ENCODE results near the gene PDE2A.
"Not testable (repeated sequence)": the region's sequence is repeated elsewhere in the genome, so short reads cannot be mapped to it uniquely, and the experiment has no call there.

The PDE2A gene

DNA sequence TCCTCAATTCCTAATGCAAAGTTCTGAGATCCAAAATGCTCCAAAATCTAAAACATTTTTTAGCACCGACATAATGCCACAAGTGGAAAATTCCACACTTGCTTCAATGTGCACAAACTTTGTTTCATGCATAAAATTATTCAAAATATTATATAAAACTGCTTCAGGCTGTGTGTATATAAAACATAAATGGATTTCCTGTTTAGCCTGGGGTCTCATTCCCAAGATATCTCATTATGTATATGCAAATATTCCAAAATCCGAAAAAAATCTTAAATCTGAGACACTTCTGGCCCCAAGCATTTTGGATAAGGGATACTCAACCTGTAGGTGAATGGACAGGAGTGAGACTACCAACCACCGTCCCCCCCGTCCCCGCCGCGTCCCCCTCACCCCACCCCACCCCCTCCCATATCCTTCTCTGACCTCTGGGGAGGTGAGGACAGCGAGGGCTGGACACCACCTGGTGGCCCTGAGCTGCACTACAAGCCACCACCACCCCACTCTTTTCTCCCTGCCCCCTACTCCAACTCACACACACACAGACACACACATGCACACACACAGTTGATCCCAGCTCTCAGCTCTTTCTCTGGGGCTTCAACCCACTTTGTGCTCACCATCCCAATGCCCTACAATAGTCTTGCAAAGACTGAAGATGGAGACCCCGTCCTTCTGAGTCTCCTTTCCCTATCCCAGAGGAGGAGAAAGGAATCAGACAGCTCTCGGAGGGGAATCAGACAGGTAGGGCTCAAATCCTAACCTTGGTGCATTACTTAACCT lies 101.0 kb downstream of the PDE2A start:
- no peak overlapping the region for H3K4me3 ChIP-seq (ENCODE audit: low read depth, low read length)
- no peaks in the 10 kb centered on the region for H3K27me3 ChIP-seq (ENCODE audit: control insufficient read depth, insufficient read depth, low read length)
- H3K36me3 ChIP-seq (ENCODE audit: control insufficient read depth, insufficient read depth, low read length), result no peaks in the 10 kb centered on the region
- H3K9me3 ChIP-seq (ENCODE audit: control insufficient read depth, insufficient read depth, low read depth, low read length), result no peaks in the 10 kb centered on the region
- H3K4me1 ChIP-seq (ENCODE audit: control insufficient read depth, insufficient read depth, low read length), result peaks cover 12% of the 10 kb centered on the region; the same call in 1 of the 2 replicates
- no peak overlapping the region; the same call in 1 of the 2 replicates for H3K27ac ChIP-seq (ENCODE audit: low read depth, low read length)
- H3K9ac ChIP-seq (ENCODE audit: low read length), result no peak overlapping the region

DNA sequence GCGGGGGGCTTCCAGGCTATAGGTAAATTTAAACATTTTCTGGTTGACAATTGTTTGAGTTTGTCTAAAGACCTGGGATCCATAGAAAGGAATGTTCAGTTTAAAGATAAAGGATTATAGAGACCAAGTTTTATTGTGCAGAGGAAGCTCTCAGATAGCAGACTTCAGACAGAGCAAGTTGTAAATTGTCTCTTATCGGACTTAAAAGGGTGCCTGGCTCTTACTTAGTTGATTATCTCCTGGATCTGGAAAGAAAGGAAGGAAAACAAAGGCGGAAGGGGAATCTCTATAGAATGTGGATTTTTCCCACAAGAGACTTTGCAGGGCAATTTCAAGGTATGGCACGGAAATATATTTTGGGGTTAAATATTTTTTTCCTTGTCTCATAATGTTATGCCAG lies 101.7 kb downstream of the PDE2A start:
- not testable (repeated sequence) for H3K9me3 ChIP-seq (ENCODE audit: control insufficient read depth, insufficient read depth, low read depth, low read length)

DNA sequence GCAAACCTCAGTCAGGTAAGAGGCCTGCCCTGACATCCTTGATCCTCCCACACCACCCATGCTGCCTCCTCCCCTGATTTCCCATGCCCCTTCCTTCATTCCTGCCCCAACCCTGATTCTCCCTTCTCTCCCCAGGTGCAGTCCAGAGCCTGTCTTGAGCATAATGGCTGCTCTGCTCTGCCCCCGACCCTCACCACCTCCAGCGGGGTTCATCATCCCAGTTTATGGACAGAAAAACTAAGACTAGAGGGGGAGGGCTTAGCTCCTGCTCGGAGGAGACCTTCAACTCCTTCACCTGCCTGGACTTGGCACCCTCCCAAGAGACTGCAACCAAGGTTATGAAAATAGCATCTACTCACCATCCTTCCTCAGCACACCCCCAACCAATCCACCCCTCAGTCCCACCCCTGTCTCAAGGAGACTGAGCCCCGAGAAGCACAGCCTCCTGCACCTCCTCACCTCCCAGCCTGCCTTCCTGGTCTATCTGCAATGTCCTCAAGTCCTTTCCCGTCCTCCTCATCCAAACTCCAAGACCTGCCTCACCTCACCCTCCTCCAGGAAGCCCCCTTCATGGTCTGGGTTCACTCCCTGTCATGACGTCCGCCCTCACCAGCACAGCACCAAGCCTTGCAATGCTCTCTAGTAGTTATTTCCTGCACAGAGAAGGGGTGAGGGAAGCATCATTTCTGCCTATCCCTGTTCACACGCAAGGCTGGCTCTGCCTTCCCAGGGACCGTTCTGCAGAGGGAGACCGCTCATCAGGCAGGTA lies 103.1 kb downstream of the PDE2A start:
- Histone ChIP-seq H3K36me3 (ENCODE audit: control insufficient read depth, insufficient read depth, low read length) (no peaks in the 10 kb centered on the region), H3K9me3 (ENCODE audit: control insufficient read depth, insufficient read depth, low read depth, low read length) (no peaks in the 10 kb centered on the region), H3K27ac (ENCODE audit: low read depth, low read length) (no peak overlapping the region), H3K4me1 (ENCODE audit: control insufficient read depth, insufficient read depth, low read length) (peaks cover 12% of the 10 kb centered on the region; the same call in 1 of the 2 replicates), H3K9ac (ENCODE audit: low read length) (no peak overlapping the region), H3K4me3 (ENCODE audit: low read depth, low read length) (no peak overlapping the region), H3K27me3 (ENCODE audit: control insufficient read depth, insufficient read depth, low read length) (no peaks in the 10 kb centered on the region)

More for the DNA sequence above, 101.7 kb downstream of the PDE2A start:
- not testable (repeated sequence) for H3K27me3 ChIP-seq (ENCODE audit: control insufficient read depth, insufficient read depth, low read length); H3K4me3 ChIP-seq (ENCODE audit: low read depth, low read length); H3K9ac ChIP-seq (ENCODE audit: low read length); H3K36me3 ChIP-seq (ENCODE audit: control insufficient read depth, insufficient read depth, low read length); H3K27ac ChIP-seq (ENCODE audit: low read depth, low read length)
- H3K4me1 ChIP-seq (ENCODE audit: control insufficient read depth, insufficient read depth, low read length), result peaks cover 12% of the 10 kb centered on the region; the same call in 1 of the 2 replicates

DNA sequence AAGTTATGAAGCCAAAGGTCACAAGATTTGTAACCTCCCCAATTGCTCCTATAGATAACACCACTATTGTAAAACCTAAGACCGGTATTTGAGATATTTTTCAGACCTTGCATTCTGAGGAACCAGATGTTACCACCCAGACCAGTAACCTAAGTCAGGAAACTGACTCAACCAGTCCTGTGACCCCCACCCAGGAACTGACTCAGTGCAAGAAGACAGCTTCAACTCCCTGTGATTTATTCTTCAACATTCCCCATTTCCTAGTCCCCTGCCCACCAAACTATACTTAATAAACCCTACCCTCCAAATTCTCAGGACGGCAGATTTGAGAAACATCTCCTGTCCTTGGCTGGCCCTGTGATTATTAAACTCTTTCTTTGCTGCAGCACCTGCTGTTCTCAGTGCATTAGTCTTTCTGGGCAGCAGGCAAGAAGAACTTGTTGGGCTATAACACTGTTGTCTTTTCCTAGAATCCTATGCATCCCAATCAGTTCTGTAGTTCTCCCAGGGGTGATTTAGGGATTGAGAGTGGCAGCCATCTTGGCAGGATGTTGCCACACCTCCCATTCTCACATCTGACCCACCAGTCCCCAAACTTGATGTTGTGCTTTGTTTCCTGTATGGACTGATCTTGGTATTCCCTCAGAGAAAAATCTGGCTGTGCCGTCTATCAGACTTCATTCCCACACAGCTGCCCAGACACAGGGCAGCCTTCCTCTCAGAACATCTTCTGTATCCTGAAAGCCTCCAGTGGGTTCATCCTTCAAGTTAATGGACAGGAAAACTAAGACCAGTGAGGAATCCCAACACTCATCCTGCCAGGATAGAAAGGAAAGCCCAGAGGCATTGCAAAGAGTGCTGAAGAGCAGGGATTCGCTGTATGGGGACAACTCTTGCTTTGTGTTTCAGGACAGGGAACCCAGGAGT lies 104.0 kb downstream of the PDE2A start:
- Histone ChIP-seq H3K4me1 (ENCODE audit: control insufficient read depth, insufficient read depth, low read length) (peaks cover 11% of the 10 kb centered on the region; the same call in 1 of the 2 replicates), H3K4me3 (ENCODE audit: low read depth, low read length) (no peak overlapping the region), H3K9me3 (ENCODE audit: control insufficient read depth, insufficient read depth, low read depth, low read length) (no peaks in the 10 kb centered on the region), H3K27me3 (ENCODE audit: control insufficient read depth, insufficient read depth, low read length) (no peaks in the 10 kb centered on the region), H3K9ac (ENCODE audit: low read length) (no peak overlapping the region), H3K27ac (ENCODE audit: low read depth, low read length) (no peak overlapping the region), H3K36me3 (ENCODE audit: control insufficient read depth, insufficient read depth, low read length) (no peaks in the 10 kb centered on the region)

DNA sequence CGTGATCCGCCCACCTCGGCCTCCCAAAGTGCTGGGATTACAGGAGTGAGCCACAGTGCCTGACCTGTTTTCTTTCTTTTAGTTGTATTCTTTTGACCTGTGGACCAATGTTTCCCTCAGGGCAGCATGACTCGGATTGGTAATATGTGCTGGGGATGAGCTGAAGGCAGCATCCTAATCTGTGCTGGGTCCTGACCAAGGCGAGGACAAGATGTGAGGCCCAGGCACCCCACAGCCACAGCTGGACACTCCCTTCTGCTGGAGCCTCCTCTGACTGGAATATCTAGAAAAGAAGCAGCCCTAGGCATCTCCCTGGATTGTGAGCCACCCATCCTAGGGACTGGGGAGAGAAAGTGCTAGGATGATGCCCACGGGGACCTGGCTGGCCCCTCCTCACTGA lies 105.4 kb downstream of the PDE2A start:
- no peaks in the 10 kb centered on the region for H3K27me3 ChIP-seq (ENCODE audit: control insufficient read depth, insufficient read depth, low read length)
- no peak overlapping the region for H3K27ac ChIP-seq (ENCODE audit: low read depth, low read length)
- H3K4me1 ChIP-seq (ENCODE audit: control insufficient read depth, insufficient read depth, low read length), result peaks cover 4% of the 10 kb centered on the region; the same call in 1 of the 2 replicates
- no peak overlapping the region for H3K9ac ChIP-seq (ENCODE audit: low read length)
- H3K36me3 ChIP-seq (ENCODE audit: control insufficient read depth, insufficient read depth, low read length), result no peaks in the 10 kb centered on the region
- H3K9me3 ChIP-seq (ENCODE audit: control insufficient read depth, insufficient read depth, low read depth, low read length), result no peaks in the 10 kb centered on the region
- H3K4me3 ChIP-seq (ENCODE audit: low read depth, low read length), result no peak overlapping the region

DNA sequence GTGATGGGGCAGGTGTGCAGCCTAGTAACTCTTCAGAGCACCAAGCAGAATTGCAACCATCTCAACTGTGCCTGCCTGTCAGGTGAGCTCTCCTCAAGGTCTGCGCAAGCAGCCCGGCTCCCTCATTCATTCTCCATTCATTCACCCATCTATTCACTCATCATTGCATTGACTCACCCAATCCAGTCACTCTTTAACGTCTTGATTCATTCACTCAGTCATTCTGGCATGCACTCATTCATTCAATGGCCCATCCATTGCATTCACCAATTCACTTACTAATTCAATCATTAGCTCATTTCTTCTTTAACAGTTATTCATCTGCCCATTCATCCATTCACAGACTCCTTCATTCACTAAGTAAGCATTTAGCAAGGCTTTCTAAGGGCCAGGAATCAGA lies 111.8 kb downstream of the PDE2A start:
- H3K9me3 ChIP-seq (ENCODE audit: control insufficient read depth, insufficient read depth, low read depth, low read length), result no peaks in the 10 kb centered on the region
- no peaks in the 10 kb centered on the region for H3K4me1 ChIP-seq (ENCODE audit: control insufficient read depth, insufficient read depth, low read length)
- no peaks in the 10 kb centered on the region for H3K27me3 ChIP-seq (ENCODE audit: control insufficient read depth, insufficient read depth, low read length)
- no peaks in the 10 kb centered on the region for H3K36me3 ChIP-seq (ENCODE audit: control insufficient read depth, insufficient read depth, low read length)
- H3K9ac ChIP-seq (ENCODE audit: low read length), result no peak overlapping the region
- no peak overlapping the region for H3K27ac ChIP-seq (ENCODE audit: low read depth, low read length)
- no peak overlapping the region for H3K4me3 ChIP-seq (ENCODE audit: low read depth, low read length)

DNA sequence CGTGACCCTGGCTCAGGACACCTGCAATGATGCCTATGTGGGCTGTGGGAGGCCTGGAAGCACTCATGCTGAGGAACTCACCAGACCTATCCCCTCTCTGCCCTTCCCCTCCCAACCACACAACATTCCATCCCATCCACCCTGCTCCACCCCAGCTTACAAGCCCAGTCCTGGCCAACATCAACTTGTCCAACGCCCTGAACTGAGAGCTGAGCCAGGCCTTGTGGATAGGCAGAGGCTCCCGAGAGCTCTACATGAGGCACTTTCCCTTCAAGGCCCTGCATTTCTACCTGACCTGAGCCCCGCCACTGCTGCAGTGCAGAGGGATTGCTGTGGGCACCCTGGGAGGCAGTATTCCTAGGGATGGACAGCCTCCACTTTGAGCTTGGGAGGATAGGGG lies 112.4 kb downstream of the PDE2A start:
- no peak overlapping the region for H3K9ac ChIP-seq (ENCODE audit: low read length)
- H3K36me3 ChIP-seq (ENCODE audit: control insufficient read depth, insufficient read depth, low read length), result no peaks in the 10 kb centered on the region
- H3K27me3 ChIP-seq (ENCODE audit: control insufficient read depth, insufficient read depth, low read length), result no peaks in the 10 kb centered on the region
- no peak overlapping the region for H3K27ac ChIP-seq (ENCODE audit: low read depth, low read length)
- no peaks in the 10 kb centered on the region for H3K9me3 ChIP-seq (ENCODE audit: control insufficient read depth, insufficient read depth, low read depth, low read length)
- no peak overlapping the region for H3K4me3 ChIP-seq (ENCODE audit: low read depth, low read length)
- no peaks in the 10 kb centered on the region for H3K4me1 ChIP-seq (ENCODE audit: control insufficient read depth, insufficient read depth, low read length)

DNA sequence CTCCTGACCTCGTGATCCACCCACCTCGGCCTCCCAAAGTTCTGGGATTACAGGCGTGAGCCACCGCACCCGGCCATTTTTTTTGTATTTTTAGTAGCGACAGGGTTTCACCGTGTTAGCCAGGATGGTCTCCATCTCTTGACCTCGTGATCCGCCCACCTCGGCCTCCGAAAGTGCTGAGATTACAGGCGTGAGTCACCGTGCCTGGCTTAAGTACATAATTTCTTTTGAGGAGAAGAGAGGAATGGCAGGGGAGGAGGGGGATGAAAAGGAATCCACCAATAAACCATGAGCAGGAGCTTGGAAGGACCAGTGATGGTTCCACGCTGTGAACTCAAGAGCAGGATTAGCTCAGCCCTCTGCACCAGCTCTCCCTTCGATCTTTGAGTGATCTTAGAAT lies 113.4 kb downstream of the PDE2A start:
- not testable (repeated sequence) for H3K4me1 ChIP-seq (ENCODE audit: control insufficient read depth, insufficient read depth, low read length); H3K27ac ChIP-seq (ENCODE audit: low read depth, low read length); H3K4me3 ChIP-seq (ENCODE audit: low read depth, low read length); H3K9me3 ChIP-seq (ENCODE audit: control insufficient read depth, insufficient read depth, low read depth, low read length); H3K36me3 ChIP-seq (ENCODE audit: control insufficient read depth, insufficient read depth, low read length); H3K27me3 ChIP-seq (ENCODE audit: control insufficient read depth, insufficient read depth, low read length); H3K9ac ChIP-seq (ENCODE audit: low read length)

DNA sequence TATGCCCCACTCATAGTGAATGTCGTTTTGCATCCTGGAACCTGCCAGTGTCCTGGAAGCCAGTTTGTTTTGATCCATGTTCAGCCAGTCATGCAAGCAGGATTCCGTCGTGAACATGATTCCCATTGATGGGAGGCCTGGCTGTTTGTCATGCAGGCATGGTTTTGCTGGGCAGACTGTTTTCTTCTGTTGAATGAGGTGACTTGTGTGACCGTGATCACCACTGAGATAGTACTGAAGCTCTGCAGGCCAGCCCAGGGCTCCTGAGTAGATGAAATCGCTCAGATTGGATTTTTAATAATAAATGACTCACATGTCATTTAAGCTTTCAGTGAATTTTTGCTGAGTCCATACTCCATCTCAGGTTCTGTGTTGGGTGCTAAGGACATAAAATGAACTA lies 117.8 kb downstream of the PDE2A start:
- Histone ChIP-seq H3K4me1 (ENCODE audit: control insufficient read depth, insufficient read depth, low read length) (no peaks in the 10 kb centered on the region), H3K27ac (ENCODE audit: low read depth, low read length) (no peak overlapping the region), H3K27me3 (ENCODE audit: control insufficient read depth, insufficient read depth, low read length) (peaks cover 3% of the 10 kb centered on the region; the same call in 1 of the 2 replicates), H3K36me3 (ENCODE audit: control insufficient read depth, insufficient read depth, low read length) (no peaks in the 10 kb centered on the region), H3K9ac (ENCODE audit: low read length) (no peak overlapping the region), H3K4me3 (ENCODE audit: low read depth, low read length) (no peak overlapping the region), H3K9me3 (ENCODE audit: control insufficient read depth, insufficient read depth, low read depth, low read length) (no peaks in the 10 kb centered on the region)

DNA sequence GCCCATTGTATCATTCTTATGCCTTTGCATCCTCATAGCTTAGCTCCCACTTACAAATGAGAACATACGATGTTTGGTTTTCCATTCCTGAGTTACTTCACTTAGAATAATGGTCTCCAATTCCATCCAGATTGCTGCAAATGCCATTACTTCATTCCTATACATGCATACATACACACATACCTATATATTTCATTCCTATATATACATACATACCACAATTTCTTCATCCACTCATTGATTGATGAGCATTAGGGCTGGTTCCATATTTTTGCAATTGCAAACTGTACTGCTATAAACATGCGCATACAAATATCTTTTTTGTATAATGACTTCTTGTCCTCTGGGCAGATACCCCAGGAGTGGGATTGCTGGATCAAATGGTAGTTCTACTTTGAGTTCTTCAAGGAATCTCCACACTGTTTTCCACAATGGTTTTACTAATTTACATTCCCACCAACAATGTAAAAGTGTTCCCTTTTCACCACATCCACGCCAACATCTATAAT lies 119.2 kb downstream of the PDE2A start:
- H3K27me3 ChIP-seq (ENCODE audit: control insufficient read depth, insufficient read depth, low read length); H3K9me3 ChIP-seq (ENCODE audit: control insufficient read depth, insufficient read depth, low read depth, low read length); H3K4me1 ChIP-seq (ENCODE audit: control insufficient read depth, insufficient read depth, low read length); H3K4me3 ChIP-seq (ENCODE audit: low read depth, low read length); H3K27ac ChIP-seq (ENCODE audit: low read depth, low read length); H3K36me3 ChIP-seq (ENCODE audit: control insufficient read depth, insufficient read depth, low read length); H3K9ac ChIP-seq (ENCODE audit: low read length): not testable (repeated sequence)

Data from HUES6 (cell line).